Epithelial cell of esophagus (primary cell): ENCODE results near the gene EPHA2.

Source experiments
- DNase-seq: peaks from one replicate; pipeline ENCODE4 v3.0.0; 2010; ENCODE audit warnings: low read depth
- H3K4me3 ChIP-seq: 2 replicates; pipeline ENCODE4 v1.5.1; 2011; ENCODE audit warnings: mild to moderate bottlenecking, low read length, control low read depth
- TF ChIP-seq, protein P1 (sequence below): IDR thresholded peaks from 2 replicates; pipeline ENCODE4 v1.5.1; 2011; ENCODE audit warnings: low read depth, mild to moderate bottlenecking, low read length, control low read depth, inconsistent platforms; ENCODE audit not compliant: insufficient read depth; ENCODE audit errors: missing control alignments

Gene EPHA2

DNA sequence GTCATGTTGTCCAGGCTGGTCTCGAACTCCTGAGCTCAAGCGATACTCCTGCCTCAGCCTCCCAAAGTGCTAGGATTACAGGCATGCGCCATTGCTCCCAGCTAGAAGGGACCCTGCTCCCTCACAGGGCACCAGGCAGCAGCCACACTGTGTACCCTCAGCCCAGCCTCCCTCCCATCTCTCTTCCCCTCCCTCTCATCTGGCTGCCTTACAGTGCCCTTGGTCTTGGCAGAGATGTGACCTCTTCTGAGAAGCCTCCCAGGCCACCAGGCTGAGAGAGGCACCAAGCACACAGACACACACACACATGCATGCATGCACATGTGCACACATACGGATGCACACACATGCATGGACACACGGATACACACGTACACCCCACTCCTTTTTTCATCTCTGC lies 25.0 kb downstream of the EPHA2 start:
- H3K4me3 ChIP-seq = no peak overlapping the region
- TF ChIP-seq, protein P1, sequence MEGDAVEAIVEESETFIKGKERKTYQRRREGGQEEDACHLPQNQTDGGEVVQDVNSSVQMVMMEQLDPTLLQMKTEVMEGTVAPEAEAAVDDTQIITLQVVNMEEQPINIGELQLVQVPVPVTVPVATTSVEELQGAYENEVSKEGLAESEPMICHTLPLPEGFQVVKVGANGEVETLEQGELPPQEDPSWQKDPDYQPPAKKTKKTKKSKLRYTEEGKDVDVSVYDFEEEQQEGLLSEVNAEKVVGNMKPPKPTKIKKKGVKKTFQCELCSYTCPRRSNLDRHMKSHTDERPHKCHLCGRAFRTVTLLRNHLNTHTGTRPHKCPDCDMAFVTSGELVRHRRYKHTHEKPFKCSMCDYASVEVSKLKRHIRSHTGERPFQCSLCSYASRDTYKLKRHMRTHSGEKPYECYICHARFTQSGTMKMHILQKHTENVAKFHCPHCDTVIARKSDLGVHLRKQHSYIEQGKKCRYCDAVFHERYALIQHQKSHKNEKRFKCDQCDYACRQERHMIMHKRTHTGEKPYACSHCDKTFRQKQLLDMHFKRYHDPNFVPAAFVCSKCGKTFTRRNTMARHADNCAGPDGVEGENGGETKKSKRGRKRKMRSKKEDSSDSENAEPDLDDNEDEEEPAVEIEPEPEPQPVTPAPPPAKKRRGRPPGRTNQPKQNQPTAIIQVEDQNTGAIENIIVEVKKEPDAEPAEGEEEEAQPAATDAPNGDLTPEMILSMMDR = no peak
- no peak for DNase-seq

DNA sequence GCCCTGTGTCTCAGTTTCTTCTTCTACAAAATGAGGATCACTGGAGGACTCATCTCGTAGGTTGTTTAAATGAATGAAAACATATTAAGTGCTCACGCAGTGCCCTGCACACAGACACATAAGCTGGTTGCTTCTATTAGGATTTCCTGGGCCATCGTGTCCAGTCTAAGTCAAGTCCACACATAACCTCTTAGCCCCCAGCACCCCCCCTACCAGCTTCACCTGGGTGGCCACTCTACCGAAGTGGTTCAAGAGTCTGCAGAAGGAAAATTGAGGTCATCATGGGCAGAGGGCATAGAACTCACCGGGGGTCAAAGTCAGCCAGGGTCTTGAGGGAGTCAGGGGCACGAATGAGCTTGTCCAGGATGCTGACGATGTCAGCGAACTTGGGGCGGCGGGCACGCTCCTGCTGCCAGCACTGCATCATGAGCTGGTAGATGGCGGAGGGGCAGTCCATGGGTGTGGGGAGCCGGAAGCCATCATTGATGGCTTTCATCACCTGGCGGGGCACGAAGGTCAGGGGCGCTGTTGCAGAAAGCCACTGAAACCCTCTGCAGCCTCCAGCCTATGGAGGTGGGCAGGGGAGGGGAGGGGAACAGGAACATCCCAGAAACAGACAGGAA lies 25.8 kb downstream of the EPHA2 start:
- no peak for DNase-seq
- no peak overlapping the region for H3K4me3 ChIP-seq
- TF ChIP-seq, protein P1 = no peak

DNA sequence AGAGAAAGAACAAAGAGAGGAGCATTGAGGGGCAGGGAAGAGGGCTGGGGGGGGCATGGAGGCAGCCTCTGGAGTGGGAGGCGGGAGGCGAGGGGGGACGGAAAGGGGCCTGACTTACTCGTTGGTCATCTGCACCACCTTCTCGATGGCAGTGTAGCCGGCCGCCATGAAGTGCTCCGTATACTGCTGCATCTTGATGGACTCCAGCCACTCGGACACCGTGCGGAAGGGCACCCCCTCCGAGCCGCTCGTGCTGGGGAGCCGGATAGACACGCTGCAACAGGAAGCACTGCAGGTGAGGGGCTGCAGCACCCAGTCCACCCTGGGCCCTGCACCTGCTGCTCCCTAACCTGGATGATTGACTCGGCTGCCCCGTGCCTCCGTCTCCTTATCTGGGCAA lies 26.6 kb downstream of the EPHA2 start:
- no peak for DNase-seq
- TF ChIP-seq, protein P1 = no peak
- no peak overlapping the region for H3K4me3 ChIP-seq

DNA sequence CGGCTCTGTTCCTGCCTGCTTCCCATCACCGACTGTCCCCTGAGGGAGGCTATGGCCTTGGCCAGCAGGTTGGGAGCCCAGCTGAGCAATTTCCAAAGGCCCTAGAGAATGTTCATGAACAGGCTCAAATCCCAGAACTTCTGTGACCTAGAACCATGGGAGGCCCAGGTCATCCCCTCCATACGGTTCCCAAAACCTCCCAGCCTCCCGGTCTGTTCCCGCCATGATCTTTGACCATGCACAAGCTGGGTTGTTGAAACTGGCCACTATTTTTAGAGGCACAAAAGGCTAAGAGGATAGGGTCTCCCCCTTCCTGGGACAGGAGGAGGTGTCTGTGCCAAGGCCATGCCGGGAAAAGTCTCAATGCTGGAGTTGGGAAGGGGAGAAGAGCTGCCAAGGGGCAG lies 27.5 kb downstream of the EPHA2 start:
- DNase-seq = no peak
- TF ChIP-seq, protein P1 = no peak
- no peak overlapping the region for H3K4me3 ChIP-seq

DNA sequence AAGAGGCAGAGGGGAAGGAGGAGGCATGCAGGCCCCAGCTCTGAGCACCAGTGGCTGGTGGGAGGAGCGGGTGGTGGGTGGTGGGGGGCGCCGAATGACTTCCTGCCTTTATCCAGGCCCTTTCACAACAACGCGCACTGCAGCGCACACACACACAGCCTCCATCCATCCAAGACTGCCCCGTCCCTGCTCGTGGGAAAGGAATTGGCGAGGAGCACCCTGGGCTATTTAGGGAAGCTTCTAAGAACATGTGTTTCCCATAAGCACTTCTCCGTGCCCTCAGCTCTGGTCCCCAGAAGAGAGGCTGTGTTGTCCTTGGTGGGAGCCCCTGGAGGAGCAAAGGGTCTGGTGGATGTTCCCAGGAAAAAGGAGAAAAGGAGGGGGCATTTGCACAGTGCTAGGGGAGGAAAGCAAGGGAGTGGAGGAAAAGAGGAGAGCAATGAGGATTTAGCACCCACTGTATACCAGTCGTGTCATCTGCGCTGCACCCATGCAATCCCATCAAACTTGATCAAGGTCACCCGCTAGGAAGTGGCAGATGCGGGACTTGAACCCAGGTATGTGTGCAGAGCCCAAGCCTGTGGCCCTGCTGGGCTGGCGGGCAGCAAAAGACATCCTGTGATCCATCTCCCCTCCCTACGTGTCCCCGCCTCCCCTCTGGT lies 28.1 kb downstream of the EPHA2 start:
- DNase-seq = no peak
- TF ChIP-seq, protein P1 = no peak
- no peak overlapping the region for H3K4me3 ChIP-seq

DNA sequence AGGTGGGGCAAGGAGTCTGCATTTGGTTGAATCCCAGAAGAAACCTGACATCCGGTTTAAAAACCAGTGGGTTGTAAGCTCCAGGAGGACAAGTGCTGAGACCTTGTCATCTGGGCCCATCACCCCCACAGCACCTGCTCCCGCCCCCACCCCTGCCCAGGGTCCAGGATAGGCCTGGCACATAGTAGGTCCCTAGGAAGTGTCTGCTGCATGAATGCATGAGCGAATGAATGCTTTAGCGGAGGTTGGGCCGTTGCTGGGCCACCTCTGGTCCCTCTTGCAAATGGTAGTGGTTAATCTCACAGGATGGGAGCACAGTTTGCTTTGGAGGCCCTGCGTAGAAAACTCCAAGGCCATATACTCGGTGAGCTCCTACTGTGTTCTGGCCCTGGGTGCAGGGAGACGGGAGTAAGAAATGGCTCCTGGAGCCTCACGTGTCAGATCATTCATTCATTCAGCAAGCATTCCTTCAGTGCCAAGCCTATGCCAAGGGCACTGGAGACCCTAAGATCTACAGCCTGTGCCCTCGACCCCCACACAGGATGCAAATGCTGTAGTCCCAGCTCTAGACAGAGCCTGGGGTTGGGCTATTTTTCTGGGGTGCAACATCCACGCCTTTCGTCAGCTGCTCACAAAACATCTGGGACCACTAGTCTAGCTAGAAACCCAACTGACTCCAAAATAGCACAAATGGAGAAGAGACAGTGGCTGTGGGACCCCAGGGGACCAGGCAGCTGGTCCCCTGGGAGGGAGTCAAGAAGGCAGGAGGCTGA lies 28.9 kb downstream of the EPHA2 start:
- DNase-seq = no peak
- H3K4me3 ChIP-seq = no peak overlapping the region
- TF ChIP-seq, protein P1 = no peak

DNA sequence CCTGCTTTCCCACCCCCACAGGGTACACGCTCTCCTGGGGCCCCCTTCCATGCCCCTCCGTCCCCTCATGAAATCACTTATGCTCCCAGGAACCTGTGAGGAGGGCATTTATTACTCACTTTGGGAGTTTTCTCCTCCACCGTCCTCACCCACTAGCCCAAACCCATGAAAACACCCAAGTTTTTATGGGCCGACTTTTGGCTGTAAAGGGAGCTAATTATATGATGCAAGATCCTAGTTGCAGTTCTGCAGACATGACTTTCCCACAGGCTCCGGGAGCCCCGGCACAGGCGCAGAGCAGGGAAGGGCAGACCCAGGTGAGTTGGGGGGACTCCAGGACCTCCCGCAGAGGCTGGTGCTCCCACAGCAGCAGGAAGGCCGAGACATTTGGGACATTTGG lies 29.7 kb downstream of the EPHA2 start:
- no peak overlapping the region for H3K4me3 ChIP-seq
- TF ChIP-seq, protein P1 = no peak
- DNase-seq = no peak
